Measurements from ENCODE around the gene IPO5. TPM values are rescaled to one million over a fixed set of nuclear protein-coding genes. Genes with fewer than 3 reads are reported as not detected.

Gene IPO5
- total RNA-seq, result 100 to 1,000 TPM; 106 to 147 (median 139) TPM
- 10 to 100 TPM; 13.4 to 37.9 (median 19.2) TPM for polyA plus RNA-seq

- intact Hi-C loops (cut with DNase I), result no loop called here
These were observed at the start of gene IPO5 for GRCh38 chr13:97953376-97953970. IPO5 (plus strand) TSS chr13:97953675; CDS start chr13:97976697, 23,022 bp downstream.

DNA sequence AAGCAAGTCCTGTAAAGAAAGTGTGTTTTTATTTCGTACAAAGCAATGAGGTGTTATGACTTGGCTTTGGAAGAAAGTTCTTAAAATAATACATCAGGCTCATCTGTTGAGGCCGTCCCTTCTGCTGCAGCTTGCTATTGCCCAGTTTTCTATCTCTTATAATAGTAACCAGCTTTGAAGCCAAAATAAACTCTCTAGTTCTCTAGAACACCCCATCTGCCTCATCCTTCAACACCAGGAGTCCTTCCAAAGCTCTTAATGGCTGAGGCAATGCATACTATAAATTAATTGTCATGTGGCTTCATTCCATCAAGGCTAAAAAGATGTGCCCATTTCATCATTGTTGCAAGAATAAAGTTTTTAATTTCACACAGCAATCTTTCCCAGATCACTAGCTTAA, 49.4 kb upstream of the IPO5 start:
- TF ChIP-seq POLR2AphosphoS5 (IDR thresholded peaks at IDR 0.05) (no peak), POLR2A (IDR thresholded peaks at IDR 0.05) (no peak), EP300 (IDR thresholded peaks at IDR 0.05) (no peak)
- TF ChIP-seq, protein P1, sequence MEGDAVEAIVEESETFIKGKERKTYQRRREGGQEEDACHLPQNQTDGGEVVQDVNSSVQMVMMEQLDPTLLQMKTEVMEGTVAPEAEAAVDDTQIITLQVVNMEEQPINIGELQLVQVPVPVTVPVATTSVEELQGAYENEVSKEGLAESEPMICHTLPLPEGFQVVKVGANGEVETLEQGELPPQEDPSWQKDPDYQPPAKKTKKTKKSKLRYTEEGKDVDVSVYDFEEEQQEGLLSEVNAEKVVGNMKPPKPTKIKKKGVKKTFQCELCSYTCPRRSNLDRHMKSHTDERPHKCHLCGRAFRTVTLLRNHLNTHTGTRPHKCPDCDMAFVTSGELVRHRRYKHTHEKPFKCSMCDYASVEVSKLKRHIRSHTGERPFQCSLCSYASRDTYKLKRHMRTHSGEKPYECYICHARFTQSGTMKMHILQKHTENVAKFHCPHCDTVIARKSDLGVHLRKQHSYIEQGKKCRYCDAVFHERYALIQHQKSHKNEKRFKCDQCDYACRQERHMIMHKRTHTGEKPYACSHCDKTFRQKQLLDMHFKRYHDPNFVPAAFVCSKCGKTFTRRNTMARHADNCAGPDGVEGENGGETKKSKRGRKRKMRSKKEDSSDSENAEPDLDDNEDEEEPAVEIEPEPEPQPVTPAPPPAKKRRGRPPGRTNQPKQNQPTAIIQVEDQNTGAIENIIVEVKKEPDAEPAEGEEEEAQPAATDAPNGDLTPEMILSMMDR (IDR thresholded peaks at IDR 0.05), result no peak
- Histone ChIP-seq H3K27ac (peak overlapping the region in 1 of 4 donors; percentile 51), H3K4me3 (no peak overlapping the region), H3K36me3 (no peaks in the 10 kb centered on the region), H3K4me1 (peaks cover 0 to 38% (median 21%) of the 10 kb centered on the region in 4 donors), H3K9me3 (no peaks in the 10 kb centered on the region), H3K27me3 (no peaks in the 10 kb centered on the region)
- intact Hi-C loops (cut with DNase I), result loop anchor here (5.0 kb wide), 2 partner anchors 47 to 73 kb away; no protein-coding TSS in a partner anchor
- DNase-seq, result no peak
- 73 to 86% methylated on average over 2 of the region's 2 CpGs for WGBS, 2 donors

More at GRCh38 chr13:97953376-97953970, at the start of gene IPO5:
- Histone ChIP-seq H3K36me3 (no peaks in the 10 kb centered on the region), H3K4me1 (no peaks in the 10 kb centered on the region), H3K9me3 (no peaks in the 10 kb centered on the region), H3K27me3 (no peaks in the 10 kb centered on the region), H3K4me3 (no peak within 1 kb of the TSS), H3K27ac (no peak within 1 kb of the TSS)
- WGBS, 2 donors, result 74 to 82% methylated on average over 10 of the region's 10 CpGs
- DNase-seq, result no peak
- TF ChIP-seq POLR2AphosphoS5 (IDR thresholded peaks at IDR 0.05) (no peak), EP300 (IDR thresholded peaks at IDR 0.05) (no peak), POLR2A (IDR thresholded peaks at IDR 0.05) (no peak)
- TF ChIP-seq, protein P1 (IDR thresholded peaks at IDR 0.05), result no peak

- DNase-seq, result no peak
- H3K9me3 ChIP-seq, result no peaks in the 10 kb centered on the region
- H3K36me3 ChIP-seq, result no peaks in the 10 kb centered on the region
- no peak overlapping the region for H3K4me3 ChIP-seq
- H3K27ac ChIP-seq, result no peak overlapping the region
- 69 to 85% methylated on average over 1 of the region's 1 CpG for WGBS, 2 donors
- no peaks in the 10 kb centered on the region for H3K27me3 ChIP-seq
- intact Hi-C loops (cut with DNase I), result no loop called here
- peaks cover 0 to 25% (median 11%) of the 10 kb centered on the region in 4 donors for H3K4me1 ChIP-seq
- TF ChIP-seq, protein P1 (IDR thresholded peaks at IDR 0.05), result no peak
- no peak for TF ChIP-seq POLR2A (IDR thresholded peaks at IDR 0.05)
- TF ChIP-seq POLR2AphosphoS5 (IDR thresholded peaks at IDR 0.05), result no peak
- TF ChIP-seq EP300 (IDR thresholded peaks at IDR 0.05), result no peak
These were observed 48.0 kb upstream of the IPO5 start for GRCh38 chr13:97905517-97905916.

- WGBS, 2 donors, result 52 to 53% methylated on average over 7 of the region's 7 CpGs
- no peak overlapping the region for H3K27ac ChIP-seq
- intact Hi-C loops (cut with DNase I), result no loop called here
- H3K36me3 ChIP-seq, result no peaks in the 10 kb centered on the region
- H3K4me1 ChIP-seq, result no peaks in the 10 kb centered on the region
- no peak for DNase-seq
- no peaks in the 10 kb centered on the region for H3K27me3 ChIP-seq
- no peak overlapping the region for H3K4me3 ChIP-seq
- H3K9me3 ChIP-seq, result peaks cover 0 to 4% (median 0%) of the 10 kb centered on the region in 4 donors
- TF ChIP-seq POLR2A (IDR thresholded peaks at IDR 0.05), result no peak
- TF ChIP-seq, protein P1 (IDR thresholded peaks at IDR 0.05), result peak in 1 of 4 experiments; percentile 42
These were observed 42.0 kb upstream of the IPO5 start for GRCh38 chr13:97911311-97912138.

All from sigmoid colon (tissue), 7 donors.